Measurements from ENCODE around the gene TPRN.

The TPRN gene

DNA sequence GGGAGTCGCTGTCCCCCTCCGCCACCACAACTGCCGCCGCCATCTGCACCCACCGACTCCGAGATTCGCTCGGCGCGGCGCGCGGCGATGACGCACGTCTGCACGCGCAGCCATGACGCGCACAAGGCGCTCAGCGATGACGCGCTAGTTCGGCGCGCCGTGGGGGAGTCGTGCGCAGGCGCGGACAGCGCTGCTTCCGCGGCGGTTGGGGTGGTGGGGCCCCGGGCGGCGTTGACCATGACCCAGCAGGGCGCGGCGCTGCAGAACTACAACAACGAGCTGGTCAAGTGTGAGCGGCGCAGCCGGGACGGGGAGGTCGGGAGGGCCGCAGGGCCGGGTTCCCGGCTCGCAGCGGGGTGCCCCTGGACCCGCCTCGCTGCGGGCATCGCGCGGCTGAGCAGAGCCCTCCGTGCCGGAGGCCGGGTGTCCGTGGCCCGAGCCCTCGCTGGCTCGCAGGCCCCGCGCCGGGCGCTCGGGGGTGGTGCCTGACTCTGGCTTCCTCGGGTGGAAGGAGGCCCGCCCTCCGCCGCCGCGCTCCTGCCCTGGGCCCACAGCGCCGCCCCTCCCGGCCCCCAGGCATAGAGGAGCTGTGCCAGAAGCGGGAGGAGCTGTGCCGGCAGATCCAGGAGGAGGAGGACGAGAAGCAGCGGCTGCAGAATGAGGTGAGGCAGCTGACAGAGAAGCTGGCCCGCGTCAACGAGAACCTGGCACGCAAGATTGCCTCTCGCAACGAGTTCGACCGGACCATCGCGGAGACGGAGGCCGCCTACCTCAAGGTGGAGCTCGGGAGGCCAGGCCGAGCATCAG, 11.8 kb downstream of the TPRN start, which contains the start of the genes ANAPC2 and SSNA1:
TSS of gene ANAPC2 (minus strand) at position 71 of the 807 bp plus-strand sequence. CDS start at position 43, 28 bp downstream.
TSS of gene SSNA1 (plus strand) at position 187 of the 807 bp plus-strand sequence. CDS start at position 238, 51 bp downstream.
- peak; percentile 94 for DNase-seq

DNA sequence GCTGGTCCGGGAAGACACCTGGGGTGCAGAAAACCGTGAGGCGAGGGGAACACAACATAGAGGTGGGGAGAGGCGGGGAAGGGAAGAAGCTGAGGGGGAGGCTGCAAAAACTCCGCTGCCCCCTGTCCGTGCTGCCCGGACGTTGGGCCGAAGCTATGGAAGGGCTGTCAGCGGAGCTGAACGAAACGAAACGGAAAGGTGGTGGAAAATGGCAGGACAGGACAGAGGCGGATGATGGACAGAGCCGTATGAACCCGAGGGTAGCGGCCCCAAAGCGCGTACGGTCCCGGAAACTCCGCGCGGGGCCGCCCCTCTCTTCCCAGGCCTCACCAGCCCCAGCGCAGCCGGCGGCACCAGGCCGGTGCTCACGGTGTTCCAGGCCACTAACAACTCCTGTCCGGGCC, 12.5 kb downstream of the TPRN start:
- no peak for DNase-seq

DNA sequence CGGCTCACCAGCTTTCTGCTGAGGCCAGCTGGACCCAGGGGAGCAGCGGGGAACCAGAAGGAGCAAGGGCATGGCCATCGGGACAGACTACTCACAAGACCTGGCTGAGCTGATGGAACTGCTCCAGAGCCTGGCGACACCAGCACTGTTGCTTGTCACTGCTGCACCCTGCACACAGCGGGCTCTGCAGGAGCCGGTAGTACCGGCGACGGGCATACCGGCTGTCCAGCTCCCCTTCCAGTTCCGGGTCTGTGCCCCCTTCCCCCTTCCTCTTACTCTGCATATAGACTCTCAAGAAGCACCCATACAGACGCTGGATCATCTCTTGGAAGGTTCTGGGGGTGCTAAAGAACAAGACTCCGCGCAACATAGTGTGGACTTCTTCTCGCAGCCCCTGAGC, 13.2 kb downstream of the TPRN start:
- DNase-seq, result no peak

DNA sequence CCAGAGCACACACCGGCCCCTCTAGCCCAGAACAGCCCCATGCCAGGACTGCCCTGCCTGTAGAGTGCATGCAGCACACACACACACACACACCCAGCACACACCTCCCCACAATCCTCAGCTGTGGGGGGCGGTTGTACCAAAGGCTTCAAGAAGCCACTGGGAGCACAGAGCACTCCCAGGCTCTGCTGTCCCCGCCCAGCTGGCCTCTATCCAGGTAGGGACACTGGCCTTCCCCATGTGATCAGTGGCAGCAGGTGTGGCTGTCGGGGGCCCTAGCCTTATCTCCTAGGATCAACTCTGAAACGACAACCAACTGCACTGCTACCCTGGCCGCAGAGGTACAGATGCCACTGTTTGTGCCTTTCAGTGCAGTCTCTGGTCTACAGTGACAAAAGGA, 14.2 kb downstream of the TPRN start:
- DNase-seq, result no peak

DNA sequence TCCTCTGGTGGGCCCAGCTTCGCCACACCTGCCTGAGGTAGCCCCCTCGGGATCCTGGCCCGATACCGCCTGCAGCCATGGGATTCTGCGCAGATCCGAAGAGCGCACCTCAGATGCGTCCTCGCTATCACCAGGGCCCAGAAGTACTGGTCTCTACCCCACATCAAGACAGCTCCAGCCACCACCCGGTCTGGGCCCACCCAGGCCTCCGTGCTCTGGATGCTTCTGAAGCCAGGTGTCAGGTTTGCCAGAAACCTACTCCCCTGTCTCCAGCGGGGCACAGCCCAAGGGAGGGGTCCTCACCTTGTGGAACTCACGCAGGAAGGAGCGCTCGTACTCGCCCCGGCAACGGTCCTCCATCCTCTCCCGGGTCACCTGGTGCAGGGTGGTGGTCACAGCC, 14.6 kb downstream of the TPRN start:
- DNase-seq, result no peak

DNA sequence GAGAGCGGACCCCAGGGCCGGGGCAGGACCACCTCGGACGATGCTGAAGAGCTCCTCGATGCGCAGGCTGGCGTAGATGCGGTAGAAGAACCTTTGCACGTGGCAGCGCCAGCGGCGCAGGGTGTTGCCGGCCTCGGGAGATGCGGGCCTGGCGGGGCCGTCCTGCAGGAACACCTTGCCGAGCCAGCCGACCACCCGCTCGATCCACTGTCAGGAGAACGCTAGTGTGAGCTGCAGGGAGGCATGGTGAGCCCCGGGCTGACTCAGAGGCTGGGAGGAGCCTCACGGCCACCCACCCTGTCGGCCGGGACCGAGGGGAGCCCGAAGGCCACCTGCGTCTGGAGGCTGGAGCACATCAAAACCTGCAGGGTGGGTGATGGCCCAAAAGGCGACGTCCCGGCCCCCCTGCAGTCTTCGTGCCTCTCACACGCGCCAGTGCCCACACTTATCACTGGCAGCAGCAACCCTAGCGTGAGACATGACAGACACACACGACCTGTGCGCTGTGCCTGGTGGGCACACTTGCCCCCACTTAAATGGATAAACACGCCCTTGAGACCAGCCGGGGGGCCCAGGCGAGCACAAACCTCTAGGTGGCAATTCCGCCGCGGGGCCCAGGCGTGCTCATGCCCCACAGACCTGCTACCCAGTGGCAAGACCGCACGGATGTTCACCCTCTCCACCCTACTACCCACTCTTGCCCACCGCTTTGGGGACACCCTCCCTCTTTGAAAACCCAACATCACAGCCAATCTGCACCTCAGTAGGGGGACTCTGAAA, 15.5 kb downstream of the TPRN start:
- no peak for DNase-seq

DNA sequence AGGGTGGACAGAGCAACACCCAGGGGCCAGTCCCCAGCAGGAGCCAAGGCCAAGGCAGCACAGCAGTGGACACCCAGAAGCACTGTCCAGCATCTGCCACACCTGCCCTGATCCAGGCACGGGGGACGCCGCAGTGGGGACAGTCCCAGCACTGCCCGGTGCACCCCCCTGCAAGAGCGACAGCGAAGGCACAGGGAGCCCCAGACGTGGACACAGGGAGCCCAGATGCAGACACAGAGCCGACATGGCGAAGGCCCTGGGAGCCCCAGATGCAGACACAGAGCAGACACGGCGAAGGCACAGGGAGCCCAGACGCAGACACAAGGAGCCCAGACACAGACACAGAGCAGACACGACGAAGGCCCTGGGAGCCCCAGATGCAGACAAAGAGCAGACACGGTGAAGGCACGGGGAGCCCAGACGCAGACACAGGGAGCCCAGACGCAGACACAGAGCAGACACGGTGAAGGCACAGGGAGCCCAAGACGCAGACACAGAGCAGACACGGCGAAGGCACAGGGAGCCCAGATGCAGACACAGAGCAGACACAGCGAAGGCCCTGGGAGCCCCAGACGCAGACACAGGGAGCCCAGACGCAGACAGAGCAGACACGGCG, 16.5 kb downstream of the TPRN start:
- DNase-seq, result no peak

DNA sequence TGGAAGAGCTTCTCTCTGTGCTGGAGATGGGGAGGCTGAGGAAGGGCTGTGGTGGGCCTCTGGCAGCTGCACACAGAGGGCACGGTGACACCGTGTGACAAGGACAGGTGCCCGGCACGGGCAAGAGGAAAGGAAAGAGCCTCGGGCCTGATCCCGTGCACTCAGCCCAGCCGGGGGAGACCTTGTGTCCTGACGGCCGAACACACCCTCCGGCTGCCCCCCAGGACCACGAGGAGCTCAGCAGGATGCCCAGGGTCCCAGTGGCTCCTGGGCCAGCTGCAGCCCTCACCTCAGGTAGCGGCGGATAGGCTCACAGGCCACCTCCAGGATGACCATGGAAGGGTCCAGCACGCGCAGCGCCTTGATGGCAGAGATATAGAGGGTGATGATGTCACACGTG, 17.7 kb downstream of the TPRN start:
- no peak for DNase-seq

DNA sequence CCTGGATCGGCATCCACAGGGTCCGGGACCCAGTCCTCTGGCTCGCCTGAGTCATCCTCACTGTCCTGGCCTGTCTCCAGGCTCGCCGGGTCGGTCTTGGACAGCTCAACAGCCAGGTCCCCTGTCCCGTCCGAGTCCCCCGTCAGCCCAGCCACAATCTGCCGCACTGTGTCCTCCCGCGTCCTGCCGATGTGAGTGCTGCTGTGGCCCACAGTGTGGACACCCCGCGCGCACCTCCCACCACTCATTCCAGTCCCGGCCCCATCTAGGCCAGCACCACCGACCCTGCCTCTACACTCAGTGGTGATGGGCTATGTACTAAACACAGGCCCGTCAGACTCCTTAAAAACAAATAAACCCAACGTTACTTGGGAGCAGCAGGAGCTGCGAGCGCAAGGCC, 18.9 kb downstream of the TPRN start:
- DNase-seq, result no peak

DNA sequence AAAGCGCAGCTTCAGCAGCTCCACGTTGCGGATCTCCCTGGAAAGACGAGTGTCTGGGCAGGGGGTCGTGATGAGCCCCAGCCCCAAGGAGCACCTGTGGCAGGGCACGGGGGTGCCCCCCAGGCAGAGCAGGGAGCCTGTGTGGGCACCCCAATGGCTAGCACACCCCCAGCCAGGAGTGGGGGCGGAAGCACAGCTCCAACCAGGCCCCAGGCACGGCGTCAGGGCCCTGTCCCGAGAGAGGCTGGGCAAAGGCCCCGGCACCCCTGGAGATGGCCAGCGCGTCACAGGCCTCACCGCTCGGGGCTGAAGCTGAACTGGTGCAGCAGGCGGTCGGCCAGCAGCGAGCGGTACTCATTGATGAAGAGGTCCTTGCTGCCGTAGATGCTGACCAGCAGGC, 20.1 kb downstream of the TPRN start:
- DNase-seq, result no peak

DNA sequence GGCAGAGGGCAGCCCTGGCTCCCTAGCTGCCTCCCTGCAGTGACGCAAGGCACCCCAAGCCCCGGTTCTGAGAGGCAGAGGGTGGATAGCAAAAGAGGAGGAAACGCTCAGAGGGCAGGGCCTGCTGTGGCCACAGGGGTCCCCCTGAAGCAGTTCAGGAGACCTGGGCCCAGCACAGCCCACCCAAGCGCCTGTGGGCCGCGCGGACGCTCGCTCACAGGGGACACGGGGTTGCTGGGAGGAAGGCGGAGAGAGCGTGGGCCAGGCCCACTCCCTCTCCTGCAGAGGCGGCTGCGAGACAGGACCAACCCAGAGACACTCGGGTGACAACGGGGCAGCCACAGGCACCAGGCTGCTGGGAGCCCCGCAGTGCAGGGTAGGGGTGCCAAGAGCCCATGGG, 20.8 kb downstream of the TPRN start:
- no peak for DNase-seq

DNA sequence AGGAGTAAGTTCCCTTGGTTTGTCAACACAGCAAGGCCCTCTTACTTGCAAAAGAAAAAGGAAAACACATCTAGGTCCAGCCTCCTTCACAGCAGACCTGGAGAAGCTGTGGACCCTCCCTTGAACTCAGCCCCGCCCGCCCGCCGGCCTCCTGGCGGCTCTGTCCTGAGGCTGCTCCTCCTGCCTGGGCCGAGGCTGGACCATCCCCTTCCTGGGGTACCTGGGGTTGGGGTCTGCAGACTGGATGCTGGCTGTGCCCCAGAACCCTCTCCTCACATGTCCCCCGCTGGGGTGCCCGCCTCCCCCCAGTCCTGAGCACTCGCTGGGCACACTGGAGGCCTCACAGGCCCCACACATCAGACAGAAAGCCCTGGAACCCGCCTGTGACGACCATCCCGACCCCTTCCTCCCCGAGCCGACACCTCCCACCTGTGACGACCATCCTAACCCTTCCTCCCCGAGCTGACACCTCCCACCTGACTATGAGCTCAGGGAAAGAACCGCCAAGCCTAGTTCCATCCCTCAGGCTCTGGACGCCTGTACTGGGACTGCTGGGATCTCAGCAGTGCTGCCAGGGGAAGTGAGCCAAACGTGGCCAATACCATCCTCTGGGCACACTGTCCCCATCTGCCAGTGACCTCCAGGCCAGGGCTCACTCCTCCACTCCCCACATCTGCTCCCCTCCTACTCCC, 21.5 kb downstream of the TPRN start:
- DNase-seq, result no peak

DNA sequence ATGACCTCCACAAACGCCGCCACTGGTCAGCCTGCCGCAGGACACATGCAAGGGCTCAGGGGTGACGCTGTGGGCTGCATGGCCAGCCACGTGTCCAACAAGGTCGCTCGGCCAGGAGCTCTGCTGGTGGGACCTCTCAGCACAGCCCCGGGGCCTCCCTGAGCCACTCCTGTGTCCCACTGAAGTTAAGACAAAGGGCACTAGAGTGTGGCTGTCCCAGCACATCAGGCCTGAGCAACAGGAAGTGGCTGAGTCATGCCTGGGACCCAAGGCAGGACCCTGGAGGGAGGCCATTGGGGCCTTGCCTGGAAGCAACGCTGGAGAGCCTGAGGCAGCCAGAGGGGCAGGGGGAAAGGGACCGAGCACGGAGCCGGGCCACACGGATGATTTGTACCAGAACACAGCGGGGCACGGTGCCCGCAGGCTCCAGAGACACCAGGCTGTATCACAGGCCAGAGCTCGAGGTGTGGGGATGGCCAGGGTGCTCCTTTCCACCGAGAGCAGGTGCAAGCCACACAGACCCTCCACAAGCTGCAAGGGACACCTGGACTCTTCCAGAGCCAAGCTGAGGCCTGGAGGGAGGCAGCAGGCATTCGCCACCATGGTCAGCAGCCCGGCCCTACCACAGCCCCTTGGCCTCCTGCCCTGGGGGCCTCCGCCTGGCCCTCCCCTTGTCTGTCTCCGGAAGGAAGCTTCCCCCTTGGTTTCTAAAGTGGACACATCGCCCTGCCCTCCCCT, 22.2 kb downstream of the TPRN start:
- DNase-seq, result no peak

DNA sequence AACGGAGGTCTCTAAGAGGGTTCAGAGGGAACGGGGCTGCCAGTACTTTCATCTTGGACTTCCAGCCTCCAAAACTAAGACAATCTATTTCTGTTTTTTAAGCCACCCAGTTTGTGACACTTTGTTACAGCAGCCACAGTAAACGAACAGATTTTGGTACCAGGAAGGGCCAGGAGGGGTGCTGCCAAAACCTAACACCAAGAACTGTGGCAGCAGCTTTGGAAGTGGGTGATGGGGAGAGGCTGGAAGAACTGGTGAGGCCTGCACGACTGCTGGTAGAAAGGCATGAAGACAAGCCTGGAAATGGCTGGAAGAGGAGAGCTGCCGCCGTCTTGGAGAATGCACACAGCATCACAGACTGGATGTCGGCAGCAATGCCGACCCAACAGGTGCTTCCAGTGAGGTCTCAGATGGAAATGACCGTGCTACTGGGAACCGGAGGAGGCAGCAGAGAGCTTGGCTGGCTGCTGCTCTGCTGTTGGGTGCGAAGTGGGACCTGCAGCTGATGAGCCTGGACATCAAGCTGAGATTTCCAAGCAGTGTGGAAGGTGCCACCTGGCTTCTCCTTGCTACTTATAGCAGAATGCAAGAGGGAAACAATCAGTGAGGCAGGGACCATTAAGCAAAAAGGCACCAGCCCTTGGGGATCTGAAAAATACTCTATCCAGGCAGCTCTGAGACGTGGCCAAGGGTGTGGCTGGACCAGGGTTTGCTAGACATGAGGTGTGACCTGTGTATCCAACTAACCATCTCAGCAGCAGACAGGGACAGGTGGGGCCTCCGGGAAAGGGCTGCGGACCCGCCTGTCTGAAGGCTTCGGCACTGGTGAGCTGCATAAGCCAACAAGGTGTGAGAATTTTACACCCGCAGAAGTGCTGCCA, 24.0 kb downstream of the TPRN start:
- DNase-seq, result peak; percentile 23

DNA sequence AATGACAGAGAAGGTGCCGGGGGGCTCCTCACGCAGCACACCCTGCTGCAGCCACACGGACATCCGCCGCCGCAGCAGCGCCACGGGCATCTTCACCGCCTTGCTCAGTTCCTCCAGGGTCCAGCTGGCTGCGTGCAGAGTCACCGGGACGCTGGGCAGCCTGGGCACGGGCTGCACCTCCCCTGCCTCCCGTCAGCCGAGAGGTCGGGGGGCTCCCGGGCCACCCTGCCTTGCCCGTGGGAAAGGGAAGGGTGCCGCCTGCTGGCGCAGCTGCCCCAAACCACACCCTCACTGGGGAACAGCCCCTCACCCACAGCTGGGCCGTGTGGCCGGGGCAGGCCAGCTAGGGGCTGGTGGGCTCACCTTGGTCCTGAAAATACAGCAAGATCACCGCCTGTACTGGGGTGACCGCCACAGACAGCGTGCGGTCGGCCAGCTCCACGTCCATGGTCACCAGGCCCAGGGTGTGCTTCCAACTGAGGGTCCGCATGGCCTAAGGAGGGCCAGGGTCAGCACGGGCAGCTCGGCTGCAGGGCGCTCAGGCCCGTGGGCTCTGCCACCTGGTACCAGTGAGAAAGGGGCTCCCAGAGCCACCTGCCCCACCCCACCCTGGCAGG, 25.1 kb downstream of the TPRN start:
- DNase-seq, result no peak

DNA sequence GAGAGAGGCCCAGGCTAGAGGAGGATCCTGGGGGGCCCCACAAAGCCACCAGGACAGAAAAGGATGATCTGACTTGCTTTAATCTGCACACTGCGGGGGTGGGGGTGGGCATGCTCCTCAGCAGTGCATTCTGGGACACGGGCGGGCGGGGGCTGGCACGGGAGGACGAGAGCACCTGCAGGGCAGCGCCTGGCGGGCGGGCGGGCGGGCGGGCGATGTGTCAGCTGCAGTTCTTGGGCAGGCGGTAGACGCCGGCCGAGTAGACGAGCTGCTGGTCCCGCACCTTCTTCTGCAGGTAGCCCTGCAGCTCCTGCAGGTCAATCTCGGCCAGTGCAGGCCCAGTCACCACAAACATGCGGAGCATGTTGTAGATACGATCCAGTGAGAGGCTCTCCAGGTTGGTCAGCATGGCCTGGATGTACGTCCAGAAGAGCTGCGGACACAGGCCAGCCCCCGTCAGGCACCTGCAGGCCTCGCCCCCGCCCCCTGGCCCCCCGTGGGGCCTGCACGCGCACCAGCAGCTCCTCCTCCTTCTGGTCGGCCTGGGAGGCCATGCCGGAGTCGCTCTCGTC, 25.7 kb downstream of the TPRN start:
- DNase-seq, result no peak

DNA sequence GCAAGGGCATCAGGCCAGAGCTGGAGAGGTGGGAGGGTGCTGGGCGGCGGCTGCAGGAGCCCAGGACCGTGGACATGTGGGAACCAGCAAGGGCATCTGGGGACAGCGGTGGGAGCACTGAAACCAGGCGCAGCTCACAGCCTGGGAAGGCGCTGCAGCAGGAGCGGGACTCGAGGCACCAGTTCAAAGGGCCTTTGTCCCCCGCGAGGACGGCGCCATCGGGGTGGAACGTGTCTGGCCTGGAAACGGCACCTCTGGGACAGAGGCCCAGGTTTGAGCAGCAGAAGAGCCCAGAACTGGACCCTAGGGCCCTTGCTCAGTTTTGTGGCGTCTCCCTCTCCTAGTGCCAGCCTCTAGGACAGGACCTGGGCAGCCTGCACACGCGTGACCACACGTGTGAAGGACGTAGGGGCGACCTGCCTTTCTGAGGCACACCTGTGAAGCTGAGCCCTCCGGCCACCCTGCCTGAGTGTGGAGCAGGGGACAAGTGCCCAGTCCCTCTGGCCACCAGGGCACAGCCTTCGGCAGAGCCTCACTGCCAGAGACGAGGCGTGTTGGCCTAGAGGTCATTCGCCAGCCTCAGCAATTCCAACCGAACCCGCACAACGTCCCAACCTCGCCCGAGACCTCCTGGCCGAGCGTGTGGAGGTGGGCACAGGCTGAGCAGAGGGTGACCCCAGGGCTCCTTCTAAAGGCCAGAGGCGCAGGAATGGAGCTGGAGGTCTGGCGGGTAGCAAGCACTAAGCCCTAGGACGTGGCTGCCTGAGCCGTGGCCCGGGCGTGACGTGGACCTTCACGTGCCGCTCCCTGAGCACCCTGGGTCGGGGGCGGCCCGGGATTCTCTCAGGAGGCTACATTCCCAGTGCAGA, 26.5 kb downstream of the TPRN start:
- no peak for DNase-seq

DNA sequence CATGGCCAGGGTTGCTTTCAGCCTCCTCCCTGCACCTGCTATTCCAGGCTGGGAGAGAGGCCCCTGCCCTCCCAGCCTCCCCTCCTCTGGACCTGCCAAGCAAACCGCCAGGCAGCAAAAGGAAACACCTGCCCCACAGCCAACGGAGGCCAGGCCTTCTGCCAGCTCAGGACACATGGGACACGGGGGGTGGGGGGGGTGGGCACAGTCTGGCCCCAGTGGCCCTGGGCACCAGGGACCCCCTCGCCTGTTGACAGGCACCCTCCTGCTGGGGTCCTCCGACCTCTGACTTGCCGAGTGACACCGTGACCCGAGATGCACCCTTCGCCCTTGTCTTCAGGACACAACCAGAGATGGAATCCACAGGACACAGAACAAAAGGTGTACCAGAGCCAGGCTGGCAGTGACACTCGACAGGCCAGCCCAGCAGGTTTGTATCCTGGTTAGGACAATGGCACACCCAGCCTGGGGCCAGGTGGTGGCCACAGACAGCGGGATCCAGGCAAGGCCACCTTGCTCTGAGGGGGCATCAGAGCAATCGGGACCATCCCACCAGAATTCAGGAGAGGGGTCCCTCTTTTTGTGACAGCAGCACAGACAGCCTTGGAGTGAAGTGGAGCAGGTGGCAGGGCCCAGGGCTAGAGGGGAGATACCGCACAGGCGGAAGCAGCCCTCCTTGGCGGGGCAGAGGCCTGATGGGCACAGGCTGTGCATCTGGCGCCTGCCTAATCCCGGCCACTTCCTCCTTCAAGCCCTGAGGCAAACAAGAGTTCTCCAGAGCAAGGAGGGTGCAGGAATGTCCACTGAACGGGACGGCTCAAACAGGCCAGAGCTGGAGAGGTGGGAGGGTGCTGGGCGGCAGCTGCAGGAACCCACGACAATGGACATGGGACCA, 27.4 kb downstream of the TPRN start:
- DNase-seq, result no peak
